HG02798 (cell line): Measurements from ENCODE around the gene CTNNAL1.
A peak's percentile ranks its signal among the peaks of the same experiment; 100 is the strongest.
"Not testable (repeated sequence)": the region's sequence is repeated elsewhere in the genome, so short reads cannot be mapped to it uniquely, and the experiment has no call there.

Experiments
- ATAC-seq: cut with Tn5 transposase; IDR thresholded peaks from one replicate; pipeline ENCODE4 v1.9.1; 2021; ENCODE audit warnings: mild to moderate bottlenecking; ENCODE audit not compliant: unreplicated experiment, poor library complexity

CTNNAL1 gene

DNA sequence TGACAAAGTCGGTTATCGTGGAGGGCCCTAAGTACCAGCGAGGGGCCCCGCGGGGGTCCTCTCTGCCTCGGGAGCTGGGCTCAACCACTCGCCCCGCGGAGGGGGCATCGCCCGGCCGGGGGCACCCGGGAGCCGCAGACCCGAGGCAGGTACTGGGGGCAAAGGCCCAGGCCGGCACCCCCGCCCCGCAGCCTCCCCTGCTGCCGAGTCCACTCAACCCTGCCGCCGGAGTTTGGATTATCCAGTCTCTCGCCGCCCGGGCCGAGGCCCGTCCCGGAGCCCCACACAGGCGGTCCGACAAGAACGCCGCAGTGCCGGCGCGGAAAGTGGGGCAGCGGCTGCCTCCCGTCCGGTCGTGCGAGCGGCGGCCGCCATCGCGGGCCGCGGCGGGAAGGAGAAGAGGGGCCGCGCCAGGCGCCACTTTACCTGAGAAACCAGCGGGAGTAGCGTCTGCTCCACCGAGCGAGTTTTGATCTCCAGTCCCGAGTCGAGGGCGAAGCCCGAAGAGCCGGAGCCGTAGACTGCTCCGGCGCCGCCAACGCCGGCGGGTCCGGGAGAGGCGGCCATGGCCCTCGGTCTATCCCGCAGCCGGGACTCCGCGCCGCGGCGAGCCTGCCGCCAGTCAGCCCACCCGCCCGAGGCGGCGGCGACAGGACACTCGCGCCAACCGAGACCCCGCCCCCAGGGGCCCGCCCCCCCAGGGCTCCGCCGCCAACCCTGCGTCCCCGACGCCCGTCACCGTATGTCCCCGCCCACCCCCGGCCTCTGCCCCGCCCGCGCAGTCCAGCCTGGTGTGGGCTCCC is at the start of gene CTNNAL1:
TSS of gene CTNNAL1 (minus strand) at position 624 of the 803 bp plus-strand sequence. CDS start at position 567, 57 bp downstream.
- peak; percentile 82 for ATAC-seq

GRCh38 chr9:109062543-109062942 is 49.2 kb upstream of the CTNNAL1 start:
- ATAC-seq = no peak

DNA sequence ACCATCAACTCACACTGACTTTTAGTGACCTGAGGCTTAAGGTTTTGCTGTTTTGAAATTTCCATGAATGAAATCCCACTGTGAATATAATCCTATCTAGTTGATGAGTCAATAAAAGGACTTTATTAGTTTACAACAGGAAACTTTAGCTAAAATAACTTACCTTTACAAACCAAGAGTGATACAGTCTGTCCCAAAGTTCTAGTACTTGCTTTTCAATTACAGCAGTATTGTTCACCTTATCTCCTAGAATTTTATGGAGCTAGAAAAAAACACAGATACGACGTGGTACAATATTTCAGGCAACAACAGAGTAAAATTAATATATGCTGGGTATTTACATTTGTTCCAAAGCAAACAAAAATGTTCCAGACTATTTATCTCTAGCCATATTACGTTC is 46.9 kb upstream of the CTNNAL1 start:
- ATAC-seq = no peak

DNA sequence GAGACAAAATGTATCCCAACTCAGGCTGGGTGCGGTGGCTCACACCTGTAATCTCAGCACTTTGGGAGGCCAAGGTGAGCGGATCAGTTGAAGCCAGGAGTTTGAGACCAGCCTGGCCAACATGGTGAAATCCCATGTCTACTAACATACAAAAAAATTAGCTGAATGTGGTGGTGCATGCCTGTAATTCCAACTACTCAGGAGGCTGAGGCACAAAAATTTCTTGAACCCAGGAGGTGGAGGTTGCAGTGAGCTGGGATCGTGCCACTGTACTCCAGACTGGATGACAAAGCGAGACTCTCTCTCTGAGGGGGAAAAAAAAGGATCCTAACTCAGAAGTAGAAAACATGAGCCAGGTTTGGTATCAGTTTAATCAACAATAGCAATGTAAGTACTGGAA is 39.8 kb upstream of the CTNNAL1 start:
- not testable (repeated sequence) for ATAC-seq

DNA sequence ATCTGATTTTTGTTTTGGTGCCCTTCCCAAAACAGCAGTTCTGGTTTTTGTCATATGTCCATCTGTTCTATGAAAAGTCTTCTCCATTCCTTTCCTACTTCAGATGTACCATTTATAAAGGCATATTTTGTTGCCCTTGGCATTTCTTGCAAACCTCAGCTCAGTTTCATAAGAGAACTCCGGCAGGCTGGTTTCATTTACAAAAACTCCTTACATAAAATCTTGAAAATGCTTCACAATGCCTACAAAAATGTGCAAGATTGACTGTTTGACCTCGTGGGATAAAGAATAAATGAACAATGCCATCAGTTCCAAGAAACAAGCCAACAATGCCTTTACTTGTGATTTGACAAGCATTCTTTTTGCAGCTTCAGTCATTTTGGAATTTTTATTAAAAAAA is 39.1 kb upstream of the CTNNAL1 start:
- no peak for ATAC-seq

- no peak for ATAC-seq
Measured at GRCh38 chr9:109051733-109052132, 38.4 kb upstream of the CTNNAL1 start.

DNA sequence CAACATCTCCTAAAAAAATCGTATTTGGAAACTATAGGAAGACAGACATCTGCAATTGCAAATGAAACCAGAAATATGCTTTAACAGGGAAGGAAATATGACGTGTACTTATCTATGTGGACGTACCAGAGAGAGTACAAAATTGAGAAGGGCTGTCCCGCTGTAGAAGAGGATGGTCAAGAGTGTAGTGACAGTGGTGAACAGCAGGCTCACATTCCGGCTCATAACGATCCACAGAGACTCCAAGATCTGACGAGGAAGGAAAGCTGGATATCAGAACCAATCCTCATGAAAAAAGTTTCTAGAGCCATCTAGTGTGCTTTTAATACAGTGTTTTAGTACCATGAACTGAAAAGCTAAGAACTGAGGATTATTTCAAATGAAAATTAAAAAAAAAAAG is 37.1 kb upstream of the CTNNAL1 start:
- no peak for ATAC-seq

DNA sequence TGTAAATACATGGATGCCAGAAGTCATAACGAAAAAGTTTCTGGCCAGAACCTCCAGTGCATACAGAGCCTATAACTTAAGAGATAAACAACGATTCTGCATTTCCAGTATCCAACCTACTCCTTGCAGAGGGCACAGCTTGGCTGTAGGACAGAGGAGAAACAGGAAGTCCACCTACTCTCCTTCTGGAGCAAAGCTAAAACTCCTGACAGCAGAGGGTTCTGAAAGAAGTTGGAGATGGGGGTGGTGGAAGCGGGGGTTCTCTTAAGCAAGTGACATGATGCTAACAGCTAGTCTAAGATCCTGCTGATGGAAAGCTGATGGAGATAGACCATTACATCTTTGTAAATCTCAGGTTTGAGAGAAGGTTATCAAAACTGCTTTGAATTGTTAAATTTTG is 35.5 kb upstream of the CTNNAL1 start:
- no peak for ATAC-seq

DNA sequence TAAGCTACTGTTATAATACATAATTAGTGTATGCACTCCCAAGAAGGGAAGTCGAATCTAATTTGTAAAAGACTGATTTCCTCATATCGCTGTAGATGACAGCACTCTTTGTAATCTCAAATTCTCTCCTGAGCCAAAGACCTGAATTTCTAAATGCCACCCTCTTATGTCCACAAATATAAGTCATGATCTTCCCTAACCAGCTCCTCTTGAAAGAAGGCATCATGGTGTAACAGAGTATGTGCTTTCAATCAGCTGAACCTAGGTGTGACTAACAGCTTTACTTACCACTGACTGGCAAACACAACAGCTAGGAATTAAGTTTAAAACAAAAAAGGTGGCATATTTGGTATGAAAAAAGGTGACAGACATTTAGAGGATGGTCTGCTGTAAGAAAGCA is 34.0 kb upstream of the CTNNAL1 start:
- ATAC-seq = no peak

GRCh38 chr9:109046346-109046745 is 33.0 kb upstream of the CTNNAL1 start:
- no peak for ATAC-seq

GRCh38 chr9:109043578-109043977 is 30.3 kb upstream of the CTNNAL1 start:
- no peak for ATAC-seq

GRCh38 chr9:109040571-109040970 is 27.3 kb upstream of the CTNNAL1 start:
- no peak for ATAC-seq

DNA sequence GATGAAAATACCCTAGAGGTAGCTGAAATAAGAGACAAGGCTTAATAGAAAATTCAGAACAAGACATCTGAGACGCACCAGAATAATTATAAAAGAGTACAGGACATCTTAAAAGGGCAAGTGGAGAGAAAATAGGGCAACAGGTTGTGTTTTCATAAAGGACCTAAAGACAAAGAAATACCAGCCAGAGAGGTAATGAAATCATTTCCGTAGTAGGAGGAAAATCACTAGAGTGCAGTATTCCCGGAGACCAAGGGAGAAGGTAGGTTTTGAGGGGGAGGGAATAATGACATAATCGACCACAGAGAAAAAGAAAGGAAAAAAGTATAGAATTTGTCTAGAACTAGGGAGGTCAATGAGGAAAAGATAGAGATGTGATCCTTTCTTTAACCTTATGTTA is 26.2 kb upstream of the CTNNAL1 start:
- ATAC-seq = no peak

GRCh38 chr9:109037946-109038715 is 24.8 kb upstream of the CTNNAL1 start:
- ATAC-seq = no peak

DNA sequence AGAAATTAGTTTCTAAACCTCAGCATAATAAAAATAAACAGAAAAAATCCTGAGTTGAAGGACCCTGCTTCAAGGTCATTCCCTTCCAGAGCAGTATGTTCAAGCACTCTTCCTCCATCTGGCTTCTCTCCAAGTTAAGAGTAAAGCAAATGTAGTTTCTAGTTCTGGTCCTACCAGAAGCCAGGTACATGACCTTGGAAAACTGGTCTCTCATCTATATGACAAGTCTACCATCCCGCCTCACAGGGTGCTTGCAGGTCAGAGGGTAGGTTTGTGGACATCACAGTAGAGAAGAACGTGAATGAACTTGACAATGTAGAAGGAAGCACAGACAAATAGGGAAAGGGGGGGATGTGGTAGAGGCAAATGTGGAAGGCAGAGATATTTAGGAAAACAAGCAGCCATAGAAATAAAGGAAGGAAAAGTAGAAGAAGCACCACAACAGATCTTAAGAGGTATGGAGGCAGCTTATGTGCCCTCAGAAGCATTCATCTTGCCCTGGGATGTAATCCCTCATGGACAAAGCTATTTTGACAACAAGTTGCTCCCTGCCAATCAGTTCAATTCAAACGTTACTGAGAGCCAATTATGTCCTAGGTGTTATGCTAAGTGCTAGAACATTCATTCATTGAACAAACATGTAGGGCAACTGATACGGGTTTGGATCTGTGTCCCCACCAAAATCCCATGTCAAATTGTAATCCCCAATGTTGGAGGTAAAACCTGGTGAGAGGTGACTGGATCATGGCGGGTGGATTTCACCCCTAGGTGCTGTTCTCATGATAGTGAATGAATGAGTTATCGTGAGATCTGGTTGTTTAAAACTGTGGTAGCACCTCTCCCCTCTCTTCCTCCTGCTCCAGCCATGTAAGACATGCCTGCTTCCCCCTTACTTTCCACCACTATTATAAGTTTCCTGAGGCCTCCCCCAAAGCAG is 23.7 kb upstream of the CTNNAL1 start:
- ATAC-seq = no peak

- no peak for ATAC-seq
Measured at GRCh38 chr9:109035684-109036423, 22.6 kb upstream of the CTNNAL1 start.

- ATAC-seq = no peak
Measured at GRCh38 chr9:109033941-109034700, 20.8 kb upstream of the CTNNAL1 start.

DNA sequence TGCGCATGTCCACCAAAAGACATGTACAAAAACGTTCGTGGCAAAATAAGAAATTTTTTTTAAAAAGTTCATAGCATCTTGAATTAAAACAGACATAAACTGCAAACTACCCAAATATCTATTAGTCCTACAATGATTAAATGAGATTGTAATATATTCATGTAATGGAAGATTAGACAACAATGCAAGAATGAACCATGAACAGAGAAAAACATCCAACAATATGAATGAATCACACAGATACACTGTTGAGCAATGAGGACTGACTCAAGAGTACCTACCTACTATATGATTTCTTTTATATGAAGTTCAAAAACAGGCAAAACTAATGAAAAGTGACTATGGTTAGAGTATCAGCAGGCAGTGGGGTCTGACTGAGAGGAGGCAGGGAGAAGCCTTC is 17.9 kb upstream of the CTNNAL1 start:
- ATAC-seq = no peak

DNA sequence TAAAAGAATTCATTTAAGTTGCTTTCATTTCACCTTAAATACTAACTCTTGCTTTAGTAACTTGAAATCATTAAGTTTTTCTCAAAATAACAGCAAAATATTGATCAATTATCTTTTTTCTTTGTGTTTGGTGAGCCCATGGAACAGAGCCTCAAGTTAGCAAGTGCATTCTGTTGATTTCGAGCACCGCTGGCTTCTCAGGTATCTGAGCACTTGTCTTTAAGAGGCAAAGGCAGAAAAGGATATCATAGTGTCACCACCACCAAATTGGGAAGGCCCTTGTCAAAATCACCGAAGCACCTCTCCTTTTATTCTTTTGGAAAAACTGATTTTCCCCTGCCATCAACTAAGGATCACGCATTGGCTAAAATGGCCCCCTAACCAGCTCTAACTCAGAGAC is 17.1 kb upstream of the CTNNAL1 start:
- no peak for ATAC-seq
